G401.6 (cell line): ENCODE data around the gene TOMM40.

Experiments
- FAIRE-seq: peaks from 2 replicates; lab custom pipeline; 2012; peaks lifted over from hg19 to GRCh38; lab: Jason Lieb, UNC

TOMM40 gene

DNA sequence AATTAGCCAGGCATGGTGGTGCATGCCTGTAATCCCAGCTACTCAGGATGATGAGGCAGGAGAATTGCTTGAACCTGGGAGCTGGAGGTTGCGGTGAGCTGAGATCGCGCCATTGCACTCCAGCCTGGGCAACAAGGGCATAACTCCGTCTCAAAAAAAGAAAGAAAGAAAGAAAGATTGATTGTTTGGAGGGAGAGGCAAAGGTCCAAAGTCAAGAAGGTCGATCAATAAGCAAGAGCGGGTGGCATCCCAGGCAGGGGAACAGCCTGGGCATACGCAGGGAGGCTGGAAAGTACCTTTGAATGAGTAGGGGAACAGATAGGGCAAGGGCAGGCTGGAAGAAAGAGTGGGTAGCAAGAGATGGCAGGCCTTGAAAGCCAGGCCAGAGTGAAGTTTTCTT, 39.0 kb downstream of the TOMM40 start:
- FAIRE-seq = no peak

DNA sequence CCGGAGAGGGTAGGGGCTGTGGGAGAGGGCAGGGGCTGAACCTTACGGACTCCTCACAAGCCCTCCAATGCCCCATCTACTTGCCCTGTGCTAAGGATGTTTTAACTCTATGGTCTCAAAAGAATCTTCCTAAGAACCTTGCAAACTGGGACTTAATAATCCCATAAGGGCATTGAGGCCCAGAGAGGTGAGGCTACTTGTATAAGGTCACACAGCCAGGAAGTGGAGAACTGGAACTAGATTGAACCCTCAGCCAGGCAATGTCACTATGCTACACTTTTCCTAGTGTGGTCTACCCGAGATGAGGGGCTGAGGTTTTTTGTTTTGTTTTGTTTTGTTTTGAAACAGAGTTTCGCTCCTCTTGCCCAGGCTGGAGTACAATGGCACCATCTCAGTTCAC, 40.5 kb downstream of the TOMM40 start:
- FAIRE-seq = no peak

DNA sequence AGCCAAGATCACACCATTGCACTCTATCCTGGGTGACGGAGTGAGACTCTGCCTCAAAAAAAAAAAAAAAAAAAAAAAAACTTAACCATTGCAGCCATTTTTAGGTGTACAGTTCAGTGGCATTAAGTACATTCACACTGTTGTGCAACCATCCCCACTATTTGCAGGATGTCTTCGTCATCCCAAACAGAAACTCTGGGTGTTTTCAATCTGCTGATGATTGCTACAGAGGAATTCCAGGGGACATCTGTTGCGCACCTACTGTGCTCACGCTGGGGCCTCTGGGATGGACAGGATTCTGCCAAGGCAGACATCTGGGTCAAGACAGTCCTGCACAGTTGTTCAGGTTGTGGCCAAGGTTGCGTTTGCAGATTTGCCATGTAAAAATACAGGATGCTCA, 48.6 kb downstream of the TOMM40 start:
- FAIRE-seq = no peak

DNA sequence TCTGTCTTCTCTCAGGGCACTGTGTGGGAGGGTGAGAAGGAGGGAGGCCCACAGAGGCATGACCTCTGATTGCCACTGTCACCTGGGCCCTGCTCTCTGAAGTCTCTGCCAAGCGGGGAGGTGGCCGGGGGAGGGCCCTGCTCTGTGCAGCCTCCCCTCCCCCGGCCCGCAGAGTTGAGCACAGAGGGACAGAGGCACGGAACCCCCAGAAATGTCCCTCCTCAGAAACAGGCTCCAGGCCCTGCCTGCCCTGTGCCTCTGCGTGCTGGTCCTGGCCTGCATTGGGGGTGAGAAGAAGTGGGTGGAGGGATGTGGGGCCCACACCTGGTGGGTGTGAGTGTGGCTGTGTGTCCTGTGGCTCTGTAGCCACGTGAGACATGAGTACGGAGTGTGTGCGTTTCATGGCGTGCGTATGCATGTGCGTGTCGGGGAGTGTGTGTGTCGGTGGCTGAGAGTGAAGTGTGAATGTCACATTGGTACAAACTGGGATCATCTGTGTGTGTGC, 51.1 kb downstream of the TOMM40 start, which contains the start of gene APOC4:
Gene APOC4, plus strand, starts transcription at position 171 of the 505 bp plus-strand sequence. Its CDS starts 41 bp downstream, at position 212.
- no peak for FAIRE-seq

DNA sequence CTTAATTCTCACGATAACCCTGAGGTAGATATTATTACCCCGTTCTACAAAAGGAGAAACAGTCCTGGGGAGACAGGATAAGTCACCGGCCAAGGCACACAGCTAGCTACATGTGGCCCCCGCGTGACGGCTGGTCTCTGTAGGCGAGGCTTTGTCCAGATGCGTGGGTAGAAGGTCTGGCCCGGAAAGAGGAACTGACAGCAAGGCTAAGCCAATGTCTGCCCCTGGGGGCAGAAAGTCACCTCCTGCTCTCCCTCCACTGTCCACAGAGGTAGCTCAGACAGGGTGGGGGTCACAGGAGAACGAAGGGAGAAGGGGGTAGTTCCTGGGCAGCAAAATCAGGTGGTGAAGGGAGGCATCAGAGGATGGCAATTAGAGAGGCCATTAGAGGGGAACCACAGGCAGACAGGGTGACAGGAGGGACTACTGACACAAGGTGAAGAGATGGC, 52.8 kb downstream of the TOMM40 start:
- FAIRE-seq = no peak

DNA sequence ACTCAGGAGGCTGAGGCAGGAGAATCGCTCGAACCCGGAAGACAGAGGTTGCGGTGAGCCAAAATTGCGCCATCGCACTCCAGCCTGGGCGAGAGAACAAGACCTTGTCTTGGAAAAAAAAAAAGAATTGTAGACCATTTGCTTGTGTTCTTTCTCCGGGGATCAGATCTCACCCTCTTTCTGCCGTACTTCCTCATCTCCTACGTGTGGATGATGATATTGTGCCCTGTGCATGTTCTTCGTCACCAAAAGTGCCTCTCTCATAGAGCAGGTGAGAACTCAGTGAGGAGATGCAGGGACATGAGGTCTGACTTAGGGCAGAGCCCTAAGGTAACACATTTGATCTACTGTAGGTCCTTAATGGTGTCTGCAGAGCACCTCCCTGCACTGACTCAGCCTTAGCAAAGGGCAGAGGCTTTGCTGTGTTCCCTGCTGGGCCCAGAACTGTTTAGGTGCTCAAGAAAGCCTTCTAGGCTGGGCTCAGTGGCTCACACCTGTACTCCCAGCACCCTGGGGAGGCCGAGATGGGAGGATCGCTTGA, 56.1 kb downstream of the TOMM40 start:
- FAIRE-seq = no peak

DNA sequence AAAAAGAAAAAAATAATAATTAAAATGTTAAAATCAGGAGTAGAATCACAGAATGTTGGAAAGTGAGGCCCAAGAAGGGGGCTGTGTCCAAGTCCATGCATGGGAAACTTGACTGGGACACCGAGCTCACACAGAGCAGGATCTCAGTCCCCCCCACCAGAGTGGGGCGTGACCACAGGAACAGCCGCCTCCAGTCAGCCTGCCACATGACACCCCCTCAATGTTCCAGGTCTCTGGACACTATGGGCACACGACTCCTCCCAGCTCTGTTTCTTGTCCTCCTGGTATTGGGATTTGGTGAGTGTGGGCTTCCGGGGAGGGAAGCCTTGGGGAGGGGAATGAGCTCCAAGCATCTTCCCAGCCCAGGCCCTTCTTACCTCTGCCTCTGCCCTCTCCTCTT, 57.2 kb downstream of the TOMM40 start:
- FAIRE-seq = no peak

DNA sequence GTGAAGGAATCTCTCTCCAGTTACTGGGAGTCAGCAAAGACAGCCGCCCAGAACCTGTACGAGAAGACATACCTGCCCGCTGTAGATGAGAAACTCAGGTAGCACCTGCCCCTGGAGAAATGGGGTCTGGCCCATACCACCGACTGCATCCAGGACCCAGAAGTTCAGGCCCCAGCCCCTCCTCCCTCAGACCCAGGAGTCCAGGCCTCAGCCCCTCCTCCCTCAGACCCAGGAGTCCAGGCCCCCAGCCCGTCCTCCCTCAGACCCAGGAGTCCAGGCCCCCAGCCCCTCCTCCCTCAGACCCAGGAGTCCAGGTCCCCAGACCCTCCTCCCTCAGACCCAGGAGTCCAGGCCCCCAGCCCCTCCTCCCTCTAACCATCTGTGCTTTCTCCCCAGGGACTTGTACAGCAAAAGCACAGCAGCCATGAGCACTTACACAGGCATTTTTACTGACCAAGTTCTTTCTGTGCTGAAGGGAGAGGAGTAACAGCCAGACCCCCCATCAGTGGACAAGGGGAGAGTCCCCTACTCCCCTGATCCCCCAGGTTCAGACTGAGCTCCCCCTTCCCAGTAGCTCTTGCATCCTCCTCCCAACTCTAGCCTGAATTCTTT, 57.8 kb downstream of the TOMM40 start:
- no peak for FAIRE-seq

DNA sequence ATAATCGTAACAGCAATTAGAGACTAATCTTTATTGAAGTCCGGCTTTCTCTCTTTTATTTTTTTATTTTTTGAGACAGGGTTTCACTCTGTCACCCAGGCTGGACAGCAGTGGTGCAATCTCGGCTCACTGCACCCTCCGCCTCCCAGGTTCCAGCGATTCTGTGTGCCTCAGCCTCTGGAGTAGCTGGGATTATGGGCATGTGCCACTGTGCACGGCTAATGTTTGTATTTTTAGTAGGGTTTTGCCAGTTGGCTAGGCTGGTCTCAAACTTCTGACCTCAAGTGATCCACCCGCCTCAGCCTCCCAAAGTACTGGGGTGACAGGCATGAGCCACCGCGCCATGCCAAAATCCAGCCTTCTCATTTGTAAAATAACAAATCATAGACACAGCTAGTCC, 58.5 kb downstream of the TOMM40 start:
- FAIRE-seq = no peak

DNA sequence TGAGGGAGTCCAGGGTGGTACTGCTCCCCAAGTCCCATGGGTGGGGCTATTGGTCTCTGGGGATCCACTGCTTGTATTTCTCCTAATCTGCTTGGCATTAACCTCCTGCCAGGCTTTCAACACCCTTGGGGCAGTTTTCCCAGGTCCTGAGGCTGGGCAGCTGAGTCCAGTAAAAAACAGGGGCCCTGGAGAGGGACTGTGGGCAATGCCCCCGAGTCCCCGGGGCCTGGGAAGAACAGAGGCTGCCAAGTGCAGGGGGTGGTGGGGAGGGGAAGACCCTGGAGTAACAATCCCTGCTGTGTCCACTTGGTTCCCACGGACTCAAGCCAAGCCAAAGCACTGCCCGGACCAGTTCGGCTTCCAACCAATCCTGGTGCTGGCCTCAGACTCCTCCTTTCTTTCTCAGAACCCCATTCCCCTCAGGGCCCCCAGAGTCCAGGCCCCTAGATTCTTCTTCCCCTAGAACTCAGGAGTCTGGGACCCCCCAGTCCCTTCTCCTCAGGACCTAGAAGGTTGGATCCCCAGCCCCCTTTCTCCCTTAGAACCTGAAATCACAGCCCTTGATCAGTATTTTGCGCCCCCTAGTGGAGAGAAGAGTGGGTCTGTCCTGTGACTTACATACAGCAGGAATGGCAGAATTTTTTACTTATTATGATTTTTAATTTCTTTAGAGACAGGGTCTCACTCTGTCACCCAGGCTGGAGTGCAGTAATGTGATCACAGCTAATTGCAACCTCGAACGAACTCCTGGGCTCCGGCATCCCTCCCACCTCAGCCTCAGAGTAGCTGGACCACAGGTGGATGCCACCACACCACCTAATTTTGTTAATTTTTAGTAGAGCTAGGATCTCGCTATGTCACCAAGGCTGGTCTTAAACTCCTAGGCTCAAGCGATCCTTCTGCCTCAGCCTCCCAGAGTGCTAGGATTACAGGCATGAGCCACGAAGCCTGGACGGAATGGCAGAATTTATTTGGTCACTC, 60.4 kb downstream of the TOMM40 start:
- FAIRE-seq = no peak
